Raji (cell line): ENCODE results near the gene KCNQ1.

ENCODE experiments used
- POLR2A ChIP-seq: IDR thresholded peaks from 2 replicates; pipeline ENCODE4 v1.6.1; 2011; ENCODE audit warnings: low read depth, low read length, control low read depth; ENCODE audit not compliant: insufficient read depth

The KCNQ1 gene

DNA sequence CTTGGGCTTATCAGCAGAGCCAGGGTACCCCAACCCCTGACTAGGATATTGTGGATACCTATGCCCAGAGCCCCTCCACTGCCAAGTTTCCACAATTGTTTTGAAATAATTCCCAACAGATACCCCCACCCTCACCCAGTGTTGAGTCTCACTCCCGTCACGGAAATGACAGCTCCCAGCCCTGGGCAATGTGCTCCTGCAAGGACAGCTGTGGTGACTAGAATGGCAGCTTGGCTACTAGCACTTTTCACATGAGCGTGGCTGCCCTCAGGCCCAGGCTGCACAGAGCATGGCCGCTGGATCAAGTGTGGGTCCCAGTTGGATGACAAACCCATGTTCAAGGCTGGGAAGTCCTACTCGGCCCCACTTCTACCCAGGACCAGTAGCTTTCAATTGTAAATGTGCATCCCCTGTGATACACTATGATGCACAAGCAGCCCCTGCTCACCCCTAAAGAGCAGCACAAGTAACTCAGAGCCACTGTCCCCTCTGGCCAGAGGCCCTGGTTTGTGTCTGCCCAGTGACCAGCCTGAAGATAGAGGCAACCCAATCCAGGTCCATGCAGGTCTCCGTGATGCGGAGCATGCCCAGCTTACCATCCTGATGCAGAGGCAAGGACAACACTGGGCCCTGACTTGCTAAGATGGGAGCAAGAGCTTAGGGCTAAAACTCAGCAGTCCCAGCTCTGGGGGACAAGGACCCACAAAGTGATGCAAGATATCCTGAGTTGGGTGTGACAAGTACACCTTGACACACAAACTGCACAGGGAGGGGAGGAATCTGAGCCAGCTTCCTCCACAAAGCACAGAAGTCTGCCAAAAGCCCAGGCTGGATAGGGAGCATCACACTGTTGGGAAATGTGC lies 241.8 kb downstream of the KCNQ1 start:
- no peak for TF ChIP-seq POLR2A

DNA sequence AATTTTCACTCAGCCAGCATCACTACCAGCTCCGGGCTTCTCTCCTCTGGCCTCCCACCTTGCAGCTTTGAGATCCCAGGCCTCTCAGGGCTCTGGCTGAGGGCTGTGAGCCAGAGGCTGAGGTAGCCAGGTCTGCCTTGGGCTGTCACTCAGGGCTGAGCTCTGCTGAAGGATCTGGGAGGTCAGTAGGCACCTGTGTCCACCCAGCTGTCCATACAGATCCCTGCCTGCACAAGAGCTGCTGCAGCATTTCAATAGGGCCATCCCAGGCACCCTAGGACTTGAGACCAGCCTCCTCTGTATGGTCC lies 242.4 kb downstream of the KCNQ1 start:
- no peak for TF ChIP-seq POLR2A

DNA sequence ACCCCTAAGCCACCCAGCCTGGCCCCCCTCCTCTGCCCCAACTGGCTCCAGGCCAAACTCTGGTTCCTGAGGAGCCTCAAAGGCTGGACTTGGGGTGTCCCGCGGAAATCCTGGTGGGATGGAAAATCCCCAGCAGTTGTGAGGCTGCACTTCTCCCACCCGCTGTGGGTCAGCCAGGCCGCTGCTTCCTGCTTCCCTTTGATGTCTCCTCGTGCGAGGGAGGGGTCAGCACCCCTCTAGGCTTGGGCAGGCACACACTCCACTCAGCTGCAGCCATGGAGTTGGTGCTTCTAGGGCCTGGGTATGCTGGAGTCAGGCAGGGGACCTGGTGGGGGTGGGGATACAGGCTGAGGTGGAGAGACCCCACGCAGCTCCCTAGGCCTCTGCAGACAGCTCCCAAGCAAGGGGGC lies 243.0 kb downstream of the KCNQ1 start:
- no peak for TF ChIP-seq POLR2A

DNA sequence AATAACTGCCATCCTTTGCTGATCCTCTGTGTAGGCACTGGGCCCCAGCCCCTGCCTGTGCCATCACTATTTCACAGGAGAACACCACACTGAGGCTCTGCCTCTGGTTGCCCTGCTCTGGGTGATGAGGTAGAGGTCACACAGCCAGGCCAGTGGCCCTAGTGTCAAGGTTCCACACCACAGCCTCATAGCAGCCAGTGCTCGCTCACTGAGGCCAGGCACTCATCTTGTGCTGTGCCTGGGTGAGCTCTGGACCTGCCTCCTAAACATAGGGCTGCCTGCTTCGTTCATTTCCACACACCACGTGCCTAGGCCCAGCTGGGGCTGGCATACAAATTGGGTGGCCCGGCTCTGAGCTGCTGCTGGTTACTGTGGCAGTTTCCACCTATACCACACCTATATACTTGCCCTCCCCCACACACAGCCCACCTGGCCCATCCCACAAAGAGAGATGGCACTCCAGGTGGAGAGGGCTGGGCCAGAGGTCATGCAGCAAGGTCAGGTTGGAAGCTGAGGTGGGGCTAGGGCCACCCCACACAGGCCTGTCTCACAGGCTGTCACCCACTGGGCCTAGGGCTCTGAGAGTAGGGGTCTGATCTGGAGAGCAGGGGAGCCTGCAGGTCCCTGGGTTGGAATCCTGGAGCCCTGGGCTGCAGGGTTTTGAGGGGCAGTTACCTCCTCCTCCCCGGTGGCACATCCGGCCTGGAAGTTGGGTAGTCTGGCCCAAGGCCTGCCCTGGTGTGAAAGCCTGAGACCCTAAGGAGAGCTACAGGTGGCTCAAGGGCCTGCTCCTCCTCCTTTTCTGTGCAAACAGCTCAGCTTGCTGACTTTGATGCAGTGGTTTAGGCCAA lies 243.8 kb downstream of the KCNQ1 start:
- TF ChIP-seq POLR2A = no peak

DNA sequence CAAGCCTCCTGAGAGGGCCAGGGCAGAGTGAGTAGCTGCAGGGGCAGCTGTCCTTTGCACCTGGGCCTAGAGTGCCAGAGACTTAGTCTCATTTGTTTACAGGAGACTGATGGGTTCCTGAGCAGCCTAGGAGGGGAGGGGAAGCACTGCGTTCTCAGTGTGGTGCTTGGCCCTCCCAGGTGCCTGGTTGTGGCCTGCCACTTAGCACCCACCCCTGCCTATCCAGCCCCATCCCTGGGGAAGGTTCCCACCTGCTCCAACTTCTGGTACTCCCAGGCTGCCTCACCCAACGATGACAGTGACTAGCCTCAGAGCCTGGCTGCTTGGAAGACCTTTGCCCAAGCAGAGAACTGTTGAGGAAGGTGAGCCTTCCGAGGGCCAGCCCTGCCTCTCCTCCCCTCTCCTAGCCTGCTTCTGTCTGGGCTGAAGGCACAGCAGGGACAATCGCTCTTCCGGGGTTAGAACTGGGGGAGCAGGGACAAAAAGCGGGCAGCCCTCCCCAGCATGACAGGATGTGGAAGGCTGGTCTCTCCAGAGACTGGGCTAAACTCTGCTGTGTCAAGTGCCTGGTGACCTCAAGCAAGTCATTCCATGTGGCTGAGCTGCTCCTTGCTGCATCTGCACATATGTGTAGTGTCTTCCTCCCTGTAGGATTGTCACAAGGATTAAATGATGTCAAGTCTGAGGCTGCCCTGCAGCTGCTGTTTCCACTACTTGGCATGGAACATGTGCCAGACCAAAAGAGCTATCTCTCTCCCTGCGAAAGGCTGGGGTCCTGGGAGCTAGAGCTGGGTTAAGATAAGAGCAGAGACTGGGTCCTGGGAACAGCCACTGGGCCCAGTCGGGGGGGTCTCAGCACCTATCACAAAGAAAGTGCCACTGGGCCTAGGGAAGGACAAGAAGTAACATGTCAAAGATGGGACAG lies 245.1 kb downstream of the KCNQ1 start:
- TF ChIP-seq POLR2A = no peak

DNA sequence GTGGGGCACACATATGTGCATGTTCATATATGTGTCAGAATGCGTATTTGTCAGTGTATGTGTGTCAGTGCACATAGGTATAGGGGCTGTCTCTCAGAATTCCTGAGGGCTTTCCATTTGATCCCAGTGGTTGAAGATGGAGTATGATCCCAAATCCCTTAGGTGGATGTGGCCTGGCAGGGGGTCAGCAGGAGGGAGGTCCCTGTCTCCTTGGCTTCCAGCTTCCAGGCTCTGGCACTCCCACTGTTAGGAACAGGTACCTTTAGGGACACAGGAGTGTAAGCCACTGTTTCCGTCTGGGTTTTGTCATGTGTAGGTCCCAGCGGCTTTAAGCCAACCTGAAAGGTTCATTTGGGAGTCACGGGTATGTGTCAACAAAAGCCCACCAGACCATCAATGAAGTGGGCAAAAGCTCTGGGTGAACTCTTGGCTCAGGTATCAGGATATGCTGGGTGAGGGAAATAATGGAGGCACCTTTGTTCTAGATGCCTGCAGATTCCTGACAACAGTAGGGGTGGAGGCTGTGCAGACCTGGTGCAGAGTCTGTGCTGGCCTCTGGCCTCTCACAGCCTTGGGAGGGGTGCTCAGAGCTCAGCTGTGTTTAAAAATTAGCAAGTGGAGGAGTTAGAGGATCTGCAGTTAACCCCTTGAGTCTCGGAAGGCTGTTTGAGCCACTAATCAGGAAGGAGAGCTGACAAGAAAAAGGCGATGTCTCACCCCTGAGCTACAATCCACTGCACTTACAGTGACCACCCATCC lies 246.0 kb downstream of the KCNQ1 start:
- TF ChIP-seq POLR2A = no peak

DNA sequence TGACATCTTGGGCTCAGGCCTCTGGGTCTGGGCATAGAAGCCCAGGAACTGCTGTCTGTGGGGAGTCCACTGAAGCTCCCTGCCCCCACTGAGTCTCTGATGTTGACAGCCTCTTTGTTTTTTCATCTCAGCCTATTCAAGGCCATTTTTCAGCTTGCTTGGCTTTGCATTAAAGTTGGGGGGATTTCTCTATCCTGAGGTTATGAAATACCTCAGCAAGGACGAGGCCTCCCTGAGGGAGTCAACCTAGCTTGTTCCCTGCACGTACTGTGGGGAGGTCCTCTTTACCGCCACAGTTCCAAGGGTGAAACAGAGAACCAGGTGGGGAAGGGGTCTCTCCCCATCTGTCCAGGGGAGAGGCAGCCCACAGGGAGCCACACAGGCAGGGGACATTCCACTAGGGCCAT lies 246.6 kb downstream of the KCNQ1 start:
- no peak for TF ChIP-seq POLR2A

DNA sequence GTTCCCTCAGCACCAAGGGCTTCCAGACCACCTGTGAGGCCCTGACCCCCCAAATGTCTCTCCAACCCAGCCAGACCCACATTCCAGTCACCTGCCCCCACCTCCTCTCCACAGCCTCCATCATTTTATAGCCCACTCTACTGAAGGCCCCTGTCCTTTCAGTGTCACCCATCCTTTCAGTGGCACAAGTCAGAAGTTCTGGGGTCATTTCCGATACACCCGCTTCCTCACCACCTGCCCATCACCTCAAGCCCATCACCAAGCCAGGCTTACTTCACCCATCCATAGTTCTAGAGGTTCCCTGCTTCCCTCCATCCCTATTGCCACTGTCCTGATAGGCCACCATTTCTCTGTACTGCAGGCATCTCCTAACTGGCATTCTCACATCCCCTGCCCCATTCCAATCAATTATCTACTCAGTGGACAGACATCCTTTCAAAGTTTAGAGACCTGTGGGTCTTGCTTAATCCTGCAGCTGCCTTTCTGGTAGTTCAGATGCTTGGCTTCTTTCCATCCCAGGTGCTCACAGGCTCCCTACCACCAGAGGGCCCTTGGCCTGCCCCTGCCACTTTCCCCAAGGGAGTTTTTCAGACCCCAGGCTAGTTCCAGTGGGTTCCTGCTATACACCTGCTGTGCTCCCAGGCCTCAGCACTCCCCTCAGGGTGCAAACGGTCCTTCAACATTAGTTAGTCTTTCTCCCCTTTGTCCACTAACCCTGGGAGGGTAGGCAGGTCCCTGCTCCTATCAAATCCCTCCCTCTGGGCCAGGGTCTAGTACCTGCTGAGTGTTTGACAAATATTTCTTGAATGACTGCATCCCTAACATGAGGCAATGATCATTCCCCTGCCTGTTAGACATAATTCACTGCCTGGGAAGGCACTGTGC lies 247.4 kb downstream of the KCNQ1 start:
- no peak for TF ChIP-seq POLR2A

DNA sequence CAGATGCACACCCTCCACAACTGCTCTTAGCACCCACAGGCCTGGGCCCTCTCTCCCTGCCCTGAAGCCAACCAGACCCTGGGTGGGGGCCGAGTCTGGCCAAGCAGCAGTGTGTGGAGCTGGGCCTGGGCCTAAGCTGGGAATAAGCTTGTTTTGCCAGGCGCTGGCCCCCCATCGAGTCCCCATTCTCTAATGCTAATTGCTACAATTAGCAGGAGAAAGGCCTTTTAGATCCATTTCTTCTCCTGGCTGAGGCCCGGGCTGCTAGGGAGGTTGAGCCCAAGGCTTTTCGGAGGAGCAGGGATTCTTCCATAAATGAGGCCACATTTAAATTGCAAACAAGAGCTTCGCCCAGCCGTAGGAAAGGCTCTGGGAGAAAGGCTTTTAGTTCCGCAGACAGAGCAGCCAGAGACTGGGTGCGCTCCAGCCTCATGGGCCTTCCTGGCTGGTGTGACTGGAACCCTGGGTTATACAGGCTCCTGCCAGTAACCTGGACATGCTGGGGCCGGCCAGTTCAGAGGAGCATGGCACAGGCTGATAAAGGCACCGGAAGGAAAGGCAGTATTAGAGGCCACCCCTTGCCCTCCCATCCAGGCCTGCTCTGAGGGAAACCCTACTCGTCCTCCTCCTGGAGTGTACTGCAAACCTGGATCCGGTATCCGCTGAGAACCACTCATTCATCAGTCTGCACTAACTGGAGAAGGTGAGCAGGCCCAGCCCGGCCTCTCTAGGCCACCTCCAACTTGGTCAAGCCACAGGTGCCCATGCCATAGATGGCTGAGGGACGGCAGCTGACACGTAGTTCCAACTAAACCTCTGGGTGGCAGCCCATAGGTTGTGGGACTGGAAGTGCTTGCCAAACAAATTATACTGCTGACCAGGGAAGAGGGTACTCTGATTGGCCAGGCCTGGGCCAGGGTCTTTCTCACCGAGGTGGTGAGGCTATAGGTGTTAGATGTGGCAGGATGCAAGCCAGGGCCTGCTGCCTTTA lies 248.8 kb downstream of the KCNQ1 start:
- no peak for TF ChIP-seq POLR2A

DNA sequence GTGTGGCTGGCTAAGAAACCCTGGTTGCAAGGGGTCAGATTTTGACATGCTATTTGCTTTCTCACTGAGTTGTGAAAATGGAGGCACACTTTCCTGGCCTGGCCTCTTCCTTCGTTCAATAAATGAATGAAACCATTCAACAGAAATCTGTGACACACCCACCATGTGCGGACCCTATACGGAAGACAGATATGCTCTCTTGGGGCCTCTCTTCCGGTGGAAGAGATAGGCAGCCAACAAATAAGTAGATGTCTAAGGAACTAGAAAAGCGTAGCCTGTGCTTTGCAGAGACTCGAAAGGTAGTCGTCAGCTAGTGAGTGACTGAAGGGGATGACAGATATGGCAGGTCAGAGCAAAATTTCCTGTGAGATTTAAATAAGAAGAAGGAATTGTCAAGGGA lies 249.7 kb downstream of the KCNQ1 start:
- TF ChIP-seq POLR2A = no peak

DNA sequence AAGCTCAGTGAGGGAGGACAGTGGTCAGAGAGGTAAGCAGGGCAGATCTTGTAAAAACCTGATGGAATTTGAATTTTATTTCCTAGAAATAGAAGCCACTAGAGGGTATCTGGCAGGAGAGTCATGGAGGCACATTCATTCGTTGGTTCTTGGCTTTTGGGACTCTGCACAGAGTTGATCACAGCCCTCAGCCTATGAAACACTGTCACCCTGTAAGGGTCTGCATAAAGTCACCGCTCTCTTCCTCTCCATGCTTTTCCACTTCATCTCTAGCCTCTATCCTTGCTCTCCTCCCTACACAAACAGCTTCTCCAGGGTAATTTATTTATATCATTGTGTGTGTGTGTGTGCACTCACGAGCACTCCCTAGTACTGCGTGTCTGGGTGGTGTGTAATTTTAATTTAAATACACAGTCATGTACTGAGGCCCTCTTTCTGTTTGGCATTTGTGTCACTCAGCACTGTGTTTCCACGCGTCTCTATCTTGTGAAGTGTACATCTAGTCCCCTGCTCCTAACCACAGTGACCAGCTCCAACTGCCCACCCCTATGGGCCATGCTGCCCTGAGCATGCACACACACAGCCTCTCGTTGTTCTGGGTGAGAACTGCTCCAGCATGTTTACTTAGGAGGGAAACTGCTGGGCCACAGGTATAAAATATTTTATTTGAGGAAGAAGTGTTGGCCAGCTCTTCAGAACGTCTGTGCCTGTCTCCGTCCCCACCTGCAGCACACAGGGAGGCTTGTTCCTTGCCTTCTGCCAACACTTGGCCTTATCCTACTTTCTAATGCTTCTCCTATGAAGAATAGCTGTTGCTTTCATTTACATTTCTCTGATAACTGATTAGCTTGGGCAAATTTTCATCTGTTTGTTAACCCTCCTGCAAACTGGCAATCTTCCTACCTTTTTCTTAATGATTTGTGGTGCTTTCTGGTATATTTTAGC lies 250.5 kb downstream of the KCNQ1 start:
- TF ChIP-seq POLR2A = no peak
